Astrocyte (in vitro differentiated cells and primary cell): ENCODE data around the gene PTPRF. TPM values are rescaled to one million over a fixed set of nuclear protein-coding genes. Genes with fewer than 3 reads are reported as not detected.

Experiments
- DNase-seq: peaks from one replicate; pipeline ENCODE4 v3.0.0-alpha.2; 2010; ENCODE audit warnings: low read depth
- FAIRE-seq: peaks from 2 replicates; lab custom pipeline; 2011; peaks lifted over from hg19 to GRCh38; lab: Jason Lieb, UNC
- H2AFZ ChIP-seq: 2 replicates; pipeline ENCODE4 v1.6.0; 2012; ENCODE audit warnings: low read depth, low read length, inconsistent platforms
- H3K27ac ChIP-seq: 2 replicates; pipeline ENCODE4 v1.5.1; 2011; ENCODE audit warnings: low read depth, low read length, inconsistent platforms
- H3K27me3 ChIP-seq: 2 replicates; pipeline ENCODE4 v1.6.0; 2011; ENCODE audit warnings: low read length, inconsistent platforms; ENCODE audit not compliant: insufficient read depth
- H3K36me3 ChIP-seq: 2 replicates; pipeline ENCODE4 v1.5.1; 2011; ENCODE audit warnings: low read length, inconsistent platforms; ENCODE audit not compliant: insufficient read depth
- H3K4me1 ChIP-seq: 2 replicates; pipeline ENCODE4 v1.5.1; 2011; ENCODE audit warnings: low read length, inconsistent platforms; ENCODE audit not compliant: insufficient read depth
- H3K4me2 ChIP-seq: 2 replicates; pipeline ENCODE4 v1.6.0; 2012; ENCODE audit warnings: low read length, inconsistent platforms
- H3K4me3 ChIP-seq: 2 replicates; pipeline ENCODE4 v1.5.1; 2011; ENCODE audit warnings: low read depth, mild to moderate bottlenecking, low read length, inconsistent platforms; ENCODE audit not compliant: insufficient read depth
- H3K79me2 ChIP-seq: 2 replicates; pipeline ENCODE4 v1.6.0; 2012; ENCODE audit warnings: mild to moderate bottlenecking, low read length, inconsistent platforms; ENCODE audit not compliant: insufficient read depth
- H3K9ac ChIP-seq: 2 replicates; pipeline ENCODE4 v1.6.0; 2012; ENCODE audit warnings: mild to moderate bottlenecking, low read length, inconsistent platforms
- H3K9me3 ChIP-seq: 2 replicates; pipeline ENCODE4 v1.5.1; 2012; ENCODE audit warnings: low read depth, mild to moderate bottlenecking, low read length, inconsistent platforms; ENCODE audit not compliant: insufficient read depth
- H4K20me1 ChIP-seq: 2 replicates; pipeline ENCODE4 v1.6.0; 2012; ENCODE audit warnings: low read length, inconsistent platforms; ENCODE audit not compliant: insufficient read depth
- H3K27ac Mint-ChIP-seq: one replicate; pipeline ENCODE4 v1.8.0; 2021; ENCODE audit warnings: mild to moderate bottlenecking, mixed read lengths; ENCODE audit not compliant: unreplicated experiment
- H3K27me3 Mint-ChIP-seq: one replicate; pipeline ENCODE4 v1.8.0; 2021; ENCODE audit warnings: low read depth, mixed read lengths; ENCODE audit not compliant: unreplicated experiment
- H3K36me3 Mint-ChIP-seq: one replicate; pipeline ENCODE4 v1.8.0; 2021; ENCODE audit warnings: low read depth, mixed read lengths; ENCODE audit not compliant: unreplicated experiment
- H3K4me1 Mint-ChIP-seq: one replicate; pipeline ENCODE4 v1.8.0; 2021; ENCODE audit warnings: low read depth, mixed read lengths; ENCODE audit not compliant: unreplicated experiment
- H3K4me3 Mint-ChIP-seq: one replicate; pipeline ENCODE4 v1.8.0; 2021; ENCODE audit warnings: mild to moderate bottlenecking, moderate library complexity, mixed read lengths; ENCODE audit not compliant: unreplicated experiment
- H3K9me3 Mint-ChIP-seq: one replicate; pipeline ENCODE4 v1.8.0; 2021; ENCODE audit warnings: mild to moderate bottlenecking, mixed read lengths; ENCODE audit not compliant: unreplicated experiment
- CTCF ChIP-seq: IDR thresholded peaks from 2 replicates; pipeline ENCODE4 v1.5.1; 2011; ENCODE audit warnings: low read depth, mild to moderate bottlenecking, inconsistent platforms, low read length, moderate library complexity; ENCODE audit not compliant: insufficient read depth
- EZH2 ChIP-seq: IDR thresholded peaks from 2 replicates; pipeline ENCODE4 v1.6.1; 2012; ENCODE audit warnings: mild to moderate bottlenecking, low read length, inconsistent platforms; ENCODE audit not compliant: insufficient read depth
- total RNA-seq: library from RNA; stranded (reverse); gene quantifications from 2 replicates; pipeline ENCODE4 v1.2.1, GENCODE V29; 2021

Gene PTPRF
- total RNA-seq, 1 donor from 2014 or later: 275 TPM

- no peak overlapping the region for H3K27ac Mint-ChIP-seq
- Histone ChIP-seq H3K4me3 (no peak overlapping the region), H4K20me1 (no peaks in the 10 kb centered on the region), H2AFZ (no peak overlapping the region), H3K79me2 (no peaks in the 10 kb centered on the region), H3K36me3 (no peaks in the 10 kb centered on the region), H3K27me3 (no peaks in the 10 kb centered on the region), H3K27ac (no peak overlapping the region), H3K4me1 (no peaks in the 10 kb centered on the region), H3K9ac (no peak overlapping the region), H3K4me2 (no peak overlapping the region), H3K9me3 (no peaks in the 10 kb centered on the region)
- peaks cover 8% of the 10 kb centered on the region for H3K9me3 Mint-ChIP-seq
- no peak for TF ChIP-seq CTCF
- TF ChIP-seq EZH2: no peak
- H3K27me3 Mint-ChIP-seq: peaks cover 30% of the 10 kb centered on the region
- FAIRE-seq (no peak), DNase-seq (no peak)
- no peaks in the 10 kb centered on the region for H3K4me1 Mint-ChIP-seq
- H3K36me3 Mint-ChIP-seq: no peaks in the 10 kb centered on the region
- no peak overlapping the region for H3K4me3 Mint-ChIP-seq
These were observed 25.5 kb upstream of the PTPRF start for GRCh38 chr1:43505077-43505780.

- H3K4me3 Mint-ChIP-seq: no peak overlapping the region
- Histone ChIP-seq H3K9me3 (peaks cover under 1% of the 10 kb centered on the region), H3K36me3 (no peaks in the 10 kb centered on the region), H3K27me3 (no peaks in the 10 kb centered on the region), H3K9ac (no peak overlapping the region), H3K4me1 (no peaks in the 10 kb centered on the region), H3K4me3 (no peak overlapping the region), H3K79me2 (no peaks in the 10 kb centered on the region), H4K20me1 (no peaks in the 10 kb centered on the region), H2AFZ (no peak overlapping the region), H3K4me2 (no peak overlapping the region), H3K27ac (no peak overlapping the region)
- peaks cover 30% of the 10 kb centered on the region for H3K27me3 Mint-ChIP-seq
- no peak for FAIRE-seq
- H3K27ac Mint-ChIP-seq: no peak overlapping the region
- TF ChIP-seq CTCF (no peak), EZH2 (no peak)
- DNase-seq: no peak
- H3K36me3 Mint-ChIP-seq: no peaks in the 10 kb centered on the region
- no peaks in the 10 kb centered on the region for H3K4me1 Mint-ChIP-seq
- H3K9me3 Mint-ChIP-seq: peaks cover 10% of the 10 kb centered on the region
These were observed 24.4 kb upstream of the PTPRF start for GRCh38 chr1:43506233-43506632.
